Hepatocyte (in vitro differentiated cells): Measurements from ENCODE around the gene GALT. TPM values are rescaled to one million over a fixed set of nuclear protein-coding genes. Genes with fewer than 3 reads are reported as not detected.

Experiments used
- DNase-seq: peaks from one replicate; pipeline ENCODE4 v3.0.0-alpha.2; 2016; ENCODE audit warnings: low spot score
- H2AFZ ChIP-seq: fragments of 200-600 bp; sonication (generic); 2 replicates; pipeline ENCODE4 v1.6.0; 2016; ENCODE audit warnings: antibody characterized with exemption, mild to moderate bottlenecking
- H3K27ac ChIP-seq: fragments of 200-600 bp; sonication (generic); 2 replicates; pipeline ENCODE4 v1.5.1; 2016; ENCODE audit warnings: mild to moderate bottlenecking
- H3K27me3 ChIP-seq: fragments of 200-600 bp; sonication (generic); 2 replicates; pipeline ENCODE4 v1.6.1; 2016
- H3K36me3 ChIP-seq: fragments of 200-600 bp; sonication (generic); replicated peaks from 2 replicates; pipeline ENCODE4 v1.5.1; 2016; ENCODE audit warnings: low read depth; ENCODE audit not compliant: insufficient read depth
- H3K4me1 ChIP-seq: fragments of 200-600 bp; sonication (generic); 2 replicates; pipeline ENCODE4 v1.5.1; 2016; ENCODE audit warnings: mild to moderate bottlenecking, moderate library complexity; ENCODE audit not compliant: insufficient read depth
- H3K4me2 ChIP-seq: fragments of 200-600 bp; sonication (generic); 2 replicates; pipeline ENCODE4 v1.6.0; 2016
- H3K4me3 ChIP-seq: fragments of 200-600 bp; sonication (generic); 2 replicates; pipeline ENCODE4 v1.5.1; 2016; ENCODE audit warnings: mild to moderate bottlenecking
- H3K79me2 ChIP-seq: fragments of 200-600 bp; sonication (generic); 2 replicates; pipeline ENCODE4 v1.6.0; 2017; ENCODE audit warnings: mild to moderate bottlenecking
- H3K9me2 ChIP-seq: fragments of 200-600 bp; sonication (generic); replicated peaks from 2 replicates; pipeline ENCODE4 v1.6.0; 2017; ENCODE audit warnings: mild to moderate bottlenecking; ENCODE audit not compliant: insufficient read depth
- H3K9me3 ChIP-seq: fragments of 200-600 bp; sonication (generic); 2 replicates; pipeline ENCODE4 v1.5.1; 2016; ENCODE audit warnings: low read depth, mild to moderate bottlenecking
- H4K20me1 ChIP-seq: fragments of 200-600 bp; sonication (generic); 2 replicates; pipeline ENCODE4 v1.6.0; 2016; ENCODE audit warnings: mild to moderate bottlenecking; ENCODE audit not compliant: insufficient read depth, poor library complexity, severe bottlenecking
- EZH2 ChIP-seq: fragments of 200-600 bp; sonication (generic); IDR thresholded peaks from 2 replicates; pipeline ENCODE4 v1.6.1; 2016; ENCODE audit warnings: antibody characterized with exemption, mild to moderate bottlenecking, borderline replicate concordance
- EZH2phosphoT487 ChIP-seq: fragments of 200-600 bp; sonication (generic); IDR thresholded peaks from one replicate; pipeline ENCODE4 v1.6.1; 2018; ENCODE audit warnings: antibody characterized with exemption, mild to moderate bottlenecking, low read depth, moderate library complexity; ENCODE audit not compliant: unreplicated experiment, severe bottlenecking
- WGBS: methylation state at CpG from one replicate; pipeline ENCODE4 v1.1.6; 2016; ENCODE audit warnings: low lambda C conversion rate; ENCODE audit errors: missing lambda C conversion rate; 5-methylcytosine and 5-hydroxymethylcytosine counted together
- polyA plus RNA-seq: library from polyadenylated mRNA; unstranded; fragments of >200 nt; fragmentation: Nextera tagmentation; extraction: Ambion mirVana; gene quantifications from 2 replicates; pipeline ENCODE4 v1.2.1, GENCODE V29; 2016
- total RNA-seq: library from RNA; depleted of rRNA; stranded (reverse); fragments of >200 nt; gene quantifications from 2 replicates; pipeline ENCODE4 v1.2.3, GENCODE V29; 2014
- TF ChIP-seq, protein P1 (sequence below): fragments of 200-600 bp; sonication (generic); IDR thresholded peaks from 2 replicates; pipeline ENCODE4 v1.5.1; 2016; ENCODE audit warnings: antibody characterized with exemption, mild to moderate bottlenecking; ENCODE audit not compliant: poor library complexity

GALT gene
- total and polyA plus RNA-seq, 2 experiments from 2014 or later: 46.1 to 121 TPM

DNA sequence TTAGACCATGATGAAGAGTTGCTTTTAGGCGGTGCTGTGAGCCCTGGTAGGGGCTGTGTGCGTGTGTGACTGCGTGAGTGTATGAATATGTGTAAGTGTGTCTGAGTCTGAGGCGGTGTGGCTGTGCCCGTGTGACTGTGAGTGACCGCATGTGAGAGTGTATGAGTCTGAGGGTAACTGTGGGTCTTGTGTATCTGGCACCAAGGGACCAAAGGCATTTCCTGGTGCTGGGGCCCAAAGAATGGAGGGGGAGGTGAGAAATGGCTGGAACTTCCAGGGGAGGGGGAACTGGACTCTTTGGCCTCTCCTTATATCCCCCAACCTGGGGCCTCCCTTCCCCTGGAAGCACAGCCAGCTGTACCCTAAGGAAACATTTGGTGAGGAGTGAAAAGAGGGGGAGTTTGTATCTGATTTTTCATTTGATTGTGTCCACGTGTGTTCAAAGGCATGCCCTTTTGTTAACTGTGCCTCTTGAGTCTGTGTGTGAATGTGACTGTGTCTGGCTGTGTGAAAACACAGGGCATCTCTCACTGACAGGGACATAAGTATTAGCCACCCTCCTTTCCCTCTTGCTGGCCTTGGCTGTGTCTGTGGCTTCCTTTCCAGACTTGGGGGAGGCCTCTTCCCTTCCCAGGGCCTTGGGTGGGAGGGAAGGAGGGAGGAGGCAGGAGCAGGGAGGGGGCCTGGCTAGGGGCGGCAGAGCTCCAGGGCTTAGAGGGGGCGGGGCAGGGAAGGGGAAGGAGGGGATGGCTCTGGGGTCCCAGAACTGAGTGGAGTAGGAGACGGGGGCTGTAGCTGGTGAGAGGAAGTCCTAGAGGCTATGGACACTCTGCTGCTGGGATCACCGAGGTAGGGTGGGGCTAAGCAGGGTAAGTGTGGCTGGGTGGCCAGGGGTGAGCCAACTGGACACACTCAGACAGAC is 6.9 kb downstream of the GALT start:
- TF ChIP-seq EZH2phosphoT487 (no peak), EZH2 (no peak)
- TF ChIP-seq, protein P1, sequence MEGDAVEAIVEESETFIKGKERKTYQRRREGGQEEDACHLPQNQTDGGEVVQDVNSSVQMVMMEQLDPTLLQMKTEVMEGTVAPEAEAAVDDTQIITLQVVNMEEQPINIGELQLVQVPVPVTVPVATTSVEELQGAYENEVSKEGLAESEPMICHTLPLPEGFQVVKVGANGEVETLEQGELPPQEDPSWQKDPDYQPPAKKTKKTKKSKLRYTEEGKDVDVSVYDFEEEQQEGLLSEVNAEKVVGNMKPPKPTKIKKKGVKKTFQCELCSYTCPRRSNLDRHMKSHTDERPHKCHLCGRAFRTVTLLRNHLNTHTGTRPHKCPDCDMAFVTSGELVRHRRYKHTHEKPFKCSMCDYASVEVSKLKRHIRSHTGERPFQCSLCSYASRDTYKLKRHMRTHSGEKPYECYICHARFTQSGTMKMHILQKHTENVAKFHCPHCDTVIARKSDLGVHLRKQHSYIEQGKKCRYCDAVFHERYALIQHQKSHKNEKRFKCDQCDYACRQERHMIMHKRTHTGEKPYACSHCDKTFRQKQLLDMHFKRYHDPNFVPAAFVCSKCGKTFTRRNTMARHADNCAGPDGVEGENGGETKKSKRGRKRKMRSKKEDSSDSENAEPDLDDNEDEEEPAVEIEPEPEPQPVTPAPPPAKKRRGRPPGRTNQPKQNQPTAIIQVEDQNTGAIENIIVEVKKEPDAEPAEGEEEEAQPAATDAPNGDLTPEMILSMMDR: no peak
- H3K79me2 ChIP-seq: peaks cover 17% of the 10 kb centered on the region
- no peaks in the 10 kb centered on the region for H3K36me3 ChIP-seq
- H3K4me1 ChIP-seq: peaks cover 36% of the 10 kb centered on the region
- H3K4me3 ChIP-seq: no peak overlapping the region
- H3K27ac ChIP-seq: peak overlapping the region; percentile 94
- H3K27me3 ChIP-seq: no peaks in the 10 kb centered on the region
- no peaks in the 10 kb centered on the region for H3K9me2 ChIP-seq
- H3K4me2 ChIP-seq: peak overlapping the region; percentile 87
- H3K9me3 ChIP-seq: no peaks in the 10 kb centered on the region
- WGBS: 50% methylated on average over 7 of the region's 11 CpGs
- H4K20me1 ChIP-seq: no peaks in the 10 kb centered on the region
- no peak overlapping the region for H2AFZ ChIP-seq
- peak; percentile 67 for DNase-seq

DNA sequence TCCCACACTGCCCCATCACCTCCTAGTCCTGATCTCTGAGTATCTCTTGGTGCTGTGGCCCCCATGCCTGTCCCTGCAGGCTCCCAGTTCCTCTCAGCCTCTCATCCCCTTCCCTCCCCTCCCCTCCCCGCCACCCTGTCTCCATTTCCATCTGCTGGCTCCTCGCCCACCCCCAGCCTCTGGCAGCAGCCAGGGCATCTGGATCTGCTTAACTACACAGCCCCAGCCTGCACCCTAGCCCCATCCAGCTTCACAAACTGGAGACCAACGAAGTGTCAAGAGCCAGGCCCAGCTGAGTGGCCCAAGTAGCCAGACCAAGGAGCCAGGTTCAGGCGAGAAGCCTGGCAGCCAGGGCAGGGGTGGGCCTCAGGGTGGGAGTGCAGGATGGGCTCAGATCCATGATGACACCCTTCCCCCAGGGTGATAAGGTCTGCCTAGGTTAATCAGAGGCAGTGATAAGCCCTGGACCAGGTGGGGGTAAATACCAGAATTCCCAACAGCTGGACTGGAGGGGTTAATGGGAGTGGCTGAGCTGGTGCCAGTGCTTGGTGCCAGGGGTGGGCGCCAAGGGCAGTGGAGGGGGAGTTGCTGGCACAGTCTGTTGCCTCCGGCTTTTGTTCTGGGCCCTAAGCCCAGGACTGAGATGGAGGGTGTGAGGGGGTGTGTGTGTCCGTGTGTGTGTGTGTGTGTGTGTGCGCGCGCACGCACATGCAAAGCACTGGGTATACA is 8.0 kb downstream of the GALT start:
- peaks cover 8% of the 10 kb centered on the region for H3K79me2 ChIP-seq
- H3K27ac ChIP-seq: peak overlapping the region; percentile 94

DNA sequence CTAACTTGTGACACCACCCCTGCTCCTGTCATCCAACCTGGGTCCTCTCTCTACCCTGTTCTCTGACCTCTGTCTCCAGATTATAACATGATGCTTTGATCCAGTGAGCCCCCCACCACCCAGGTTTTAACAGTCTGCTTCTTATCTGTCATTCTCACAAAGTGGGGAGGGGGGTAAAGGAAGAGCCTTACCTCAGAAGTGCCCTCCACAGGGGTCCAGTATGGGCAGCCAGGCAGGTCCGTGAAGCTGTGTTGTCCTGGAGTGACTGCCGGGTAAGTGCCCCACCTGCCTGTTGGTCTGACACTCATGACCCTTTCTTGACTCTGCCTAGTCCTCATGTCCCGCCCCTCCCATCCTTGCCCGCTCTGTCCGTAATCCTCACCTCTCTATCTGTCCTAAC is 8.9 kb downstream of the GALT start:
- no peak for DNase-seq
- no peaks in the 10 kb centered on the region for H3K27me3 ChIP-seq
- H3K27ac ChIP-seq: peak overlapping the region; percentile 76
- H3K9me2 ChIP-seq: no peaks in the 10 kb centered on the region
- no peaks in the 10 kb centered on the region for H4K20me1 ChIP-seq
- 62% methylated on average over 5 of the region's 5 CpGs for WGBS
- peaks cover 36% of the 10 kb centered on the region for H3K4me1 ChIP-seq
- no peak overlapping the region for H3K4me3 ChIP-seq
- TF ChIP-seq EZH2 (no peak), EZH2phosphoT487 (no peak)
- TF ChIP-seq, protein P1: no peak
- H3K79me2 ChIP-seq: peaks cover 5% of the 10 kb centered on the region
- no peaks in the 10 kb centered on the region for H3K36me3 ChIP-seq
- H3K4me2 ChIP-seq: peak overlapping the region; percentile 87
- no peak overlapping the region for H2AFZ ChIP-seq
- no peaks in the 10 kb centered on the region for H3K9me3 ChIP-seq

More for the DNA sequence above, 8.0 kb downstream of the GALT start:
- Histone ChIP-seq H3K36me3 (no peaks in the 10 kb centered on the region), H3K9me2 (no peaks in the 10 kb centered on the region), H3K4me1 (peaks cover 36% of the 10 kb centered on the region), H3K4me3 (no peak overlapping the region), H3K27me3 (no peaks in the 10 kb centered on the region), H3K9me3 (no peaks in the 10 kb centered on the region), H3K4me2 (peak overlapping the region; percentile 87), H4K20me1 (no peaks in the 10 kb centered on the region), H2AFZ (no peak overlapping the region)
- 45% methylated on average over 11 of the region's 11 CpGs for WGBS
- DNase-seq: peak; percentile 68
- no peak for TF ChIP-seq EZH2phosphoT487
- TF ChIP-seq, protein P1: no peak
